CD8-positive, alpha-beta memory T cell (primary cell): Measurements from ENCODE around the gene LMAN1L. TPM values are rescaled to one million over a fixed set of nuclear protein-coding genes. Genes with fewer than 3 reads are reported as not detected.
A peak's percentile ranks its signal among the peaks of the same experiment; 100 is the strongest.

Experiments used
- CTCF ChIA-PET: fragments of 350-600 bp; sonication (Branson Sonifier 250); formaldehyde crosslinking; loops from one replicate; lab custom pipeline; 2021; ENCODE audit warnings: antibody characterized with exemption; lab: Charles Lee
- POLR2A ChIA-PET: fragments of 350-600 bp; sonication (Branson Sonifier 250); formaldehyde crosslinking; loops from one replicate; lab custom pipeline; 2021; ENCODE audit warnings: antibody characterized with exemption; lab: Charles Lee
- DNase-seq, 5 donors: peaks; one replicate each; pipeline versions ENCODE4 v3.0.0 to v3.0.0-alpha.2; 2020 to 2022; ENCODE audit warnings: mixed read lengths in 1 of 5
- H3K27ac ChIP-seq: one replicate; pipeline ENCODE4 v1.7.0; 2013; ENCODE audit warnings: low read depth, mild to moderate bottlenecking, low read length, moderate library complexity
- H3K27me3 ChIP-seq: 2 replicates; pipeline ENCODE4 v1.7.0; 2013; ENCODE audit warnings: low read length, mild to moderate bottlenecking; ENCODE audit not compliant: insufficient read depth, poor library complexity, severe bottlenecking
- H3K36me3 ChIP-seq: 2 replicates; pipeline ENCODE4 v1.7.0; 2013; ENCODE audit warnings: mild to moderate bottlenecking, low read length, moderate library complexity; ENCODE audit not compliant: insufficient read depth
- H3K4me1 ChIP-seq: 2 replicates; pipeline ENCODE4 v1.7.0; 2013; ENCODE audit warnings: mild to moderate bottlenecking, low read length, moderate library complexity; ENCODE audit not compliant: insufficient read depth
- H3K4me3 ChIP-seq: 2 replicates; pipeline ENCODE4 v1.7.0; 2013; ENCODE audit warnings: mild to moderate bottlenecking, low read length
- H3K9me3 ChIP-seq: 2 replicates; pipeline ENCODE4 v1.7.0; 2013; ENCODE audit warnings: mild to moderate bottlenecking, low read length
- H3K27ac Mint-ChIP-seq, 8 donors: one replicate each; pipeline ENCODE4 v1.8.0; 2020 to 2021; ENCODE audit warnings: mixed read lengths in 8 of 8, mild to moderate bottlenecking in 6 of 8, inconsistent platforms in 3 of 8, moderate library complexity in 3 of 8
- H3K27me3 Mint-ChIP-seq, 2 donors: one replicate each; pipeline ENCODE4 v1.8.0; 2020 to 2021; ENCODE audit warnings: mixed read lengths in 2 of 2, mild to moderate bottlenecking in 1 of 2, moderate library complexity in 1 of 2
- H3K36me3 Mint-ChIP-seq, 3 donors: one replicate each; pipeline ENCODE4 v1.8.0; 2020 to 2021; ENCODE audit warnings: mixed read lengths in 3 of 3, inconsistent platforms in 1 of 3, mild to moderate bottlenecking in 1 of 3
- H3K4me1 Mint-ChIP-seq, 3 donors: one replicate each; pipeline ENCODE4 v1.8.0; 2020 to 2021; ENCODE audit warnings: mixed read lengths in 3 of 3, inconsistent platforms in 1 of 3, mild to moderate bottlenecking in 1 of 3
- H3K4me3 Mint-ChIP-seq, 7 donors: one replicate each; pipeline ENCODE4 v1.8.0; 2020 to 2021; ENCODE audit warnings: mixed read lengths in 7 of 7, mild to moderate bottlenecking in 6 of 7, moderate library complexity in 4 of 7, inconsistent platforms in 2 of 7
- H3K9me3 Mint-ChIP-seq, 5 donors: one replicate each; pipeline ENCODE4 v1.8.0; 2020 to 2022; ENCODE audit warnings: mixed read lengths in 5 of 5, mild to moderate bottlenecking in 3 of 5, moderate library complexity in 2 of 5, inconsistent platforms in 1 of 5
- polyA plus RNA-seq: library from polyadenylated mRNA; unstranded; fragments of 300-500 nt; fragmentation: Illumina TruSeq; gene quantifications from one replicate; pipeline ENCODE4 v1.2.3, GENCODE V29; 2021
- total RNA-seq, 2 experiments: library from RNA; stranded (reverse); gene quantifications; one replicate each; pipeline ENCODE4 v1.2.3, GENCODE V29; 2021

Gene LMAN1L
- total and polyA plus RNA-seq, 3 experiments from 2014 or later: 0.27 TPM; not detected in 2

- no peaks in the 10 kb centered on the region for H3K9me3 ChIP-seq
- Mint-ChIP-seq H3K4me3 (no peak overlapping the region), H3K36me3 (peaks cover 0 to 27% (median 2%) of the 10 kb centered on the region in 3 donors), H3K27me3 (peaks cover 2 to 3% of the 10 kb centered on the region in 2 donors), H3K9me3 (no peaks in the 10 kb centered on the region), H3K4me1 (peaks cover 0 to 4% (median 3%) of the 10 kb centered on the region in 3 donors), H3K27ac (peak overlapping the region in 2 of 8 donors; percentile 14 to 22)
- peak in 4 of 5 donors; percentile 16 to 63 (median 26) for DNase-seq
- H3K4me3 ChIP-seq: no peak overlapping the region
- H3K27me3 ChIP-seq: no peaks in the 10 kb centered on the region
- H3K4me1 ChIP-seq: no peaks in the 10 kb centered on the region
- POLR2A ChIA-PET: interaction anchor here (0.5 kb wide), 1 partner anchor 28 kb away, joined by 3 read pairs; no protein-coding TSS in a partner anchor
- no peaks in the 10 kb centered on the region for H3K36me3 ChIP-seq
- CTCF ChIA-PET: interaction anchor here (1.0 to 3.5 kb wide), 9 partner anchors 9 to 75 kb away, joined by 3 to 16 read pairs (median 3); no protein-coding TSS in a partner anchor
- H3K27ac ChIP-seq: no peak overlapping the region
These were observed 22.7 kb downstream of the LMAN1L start for GRCh38 chr15:74835312-74835823.

GRCh38 chr15:74836846-74837245 lies 24.2 kb downstream of the LMAN1L start:
- Histone ChIP-seq H3K27me3 (no peaks in the 10 kb centered on the region), H3K4me1 (peaks cover 11% of the 10 kb centered on the region), H3K9me3 (no peaks in the 10 kb centered on the region), H3K4me3 (no peak overlapping the region), H3K36me3 (no peaks in the 10 kb centered on the region), H3K27ac (no peak overlapping the region)
- H3K9me3 Mint-ChIP-seq: no peaks in the 10 kb centered on the region
- CTCF ChIA-PET: interaction anchor here (0.8 to 3.5 kb wide), 4 partner anchors 8 to 66 kb away, joined by 3 to 16 read pairs (median 6); no protein-coding TSS in a partner anchor
- no peak for DNase-seq
- H3K27me3 Mint-ChIP-seq: no peaks in the 10 kb centered on the region
- peaks cover 0 to 39% (median 2%) of the 10 kb centered on the region in 3 donors for H3K36me3 Mint-ChIP-seq
- POLR2A ChIA-PET: no interaction called here
- no peak overlapping the region for H3K4me3 Mint-ChIP-seq
- H3K27ac Mint-ChIP-seq: peak overlapping the region in 1 of 8 donors; percentile 97
- peaks cover 14 to 17% (median 16%) of the 10 kb centered on the region in 3 donors for H3K4me1 Mint-ChIP-seq

- peaks cover 0 to 41% (median 2%) of the 10 kb centered on the region in 3 donors for H3K36me3 Mint-ChIP-seq
- CTCF ChIA-PET: interaction anchor here (1.6 to 3.5 kb wide), 2 partner anchors 64 to 66 kb away, joined by 7 to 16 read pairs; no protein-coding TSS in a partner anchor
- Histone ChIP-seq H3K27ac (no peak overlapping the region), H3K27me3 (no peaks in the 10 kb centered on the region), H3K4me1 (peaks cover 18% of the 10 kb centered on the region), H3K36me3 (no peaks in the 10 kb centered on the region), H3K4me3 (no peak overlapping the region), H3K9me3 (no peaks in the 10 kb centered on the region)
- H3K4me1 Mint-ChIP-seq: peaks cover 22 to 25% (median 23%) of the 10 kb centered on the region in 3 donors
- H3K4me3 Mint-ChIP-seq: peak overlapping the region in 1 of 7 donors; percentile 77
- no peaks in the 10 kb centered on the region for H3K9me3 Mint-ChIP-seq
- DNase-seq: no peak
- no peaks in the 10 kb centered on the region for H3K27me3 Mint-ChIP-seq
- POLR2A ChIA-PET: interaction anchor here (0.6 kb wide), 2 partner anchors 44 to 56 kb away, joined by 3 to 7 read pairs; no protein-coding TSS in a partner anchor
- H3K27ac Mint-ChIP-seq: peak overlapping the region in 2 of 8 donors; percentile 17 to 88
These were observed 25.0 kb downstream of the LMAN1L start for GRCh38 chr15:74837482-74838136.

GRCh38 chr15:74838137-74838516 lies 25.5 kb downstream of the LMAN1L start:
- Mint-ChIP-seq H3K4me3 (no peak overlapping the region), H3K36me3 (peaks cover 0 to 42% (median 2%) of the 10 kb centered on the region in 3 donors), H3K4me1 (peaks cover 22 to 29% (median 24%) of the 10 kb centered on the region in 3 donors), H3K27ac (no peak overlapping the region), H3K9me3 (no peaks in the 10 kb centered on the region), H3K27me3 (no peaks in the 10 kb centered on the region)
- Histone ChIP-seq H3K4me3 (no peak overlapping the region), H3K4me1 (peaks cover 19% of the 10 kb centered on the region), H3K9me3 (no peaks in the 10 kb centered on the region), H3K27me3 (no peaks in the 10 kb centered on the region), H3K27ac (no peak overlapping the region), H3K36me3 (no peaks in the 10 kb centered on the region)
- ChIA-PET POLR2A (no interaction called here), CTCF (interaction anchor here (1.0 to 3.5 kb wide), 4 partner anchors 9 to 67 kb away, joined by 3 to 16 read pairs (median 6); no protein-coding TSS in a partner anchor)
- no peak for DNase-seq

- peaks cover 0 to 42% (median 2%) of the 10 kb centered on the region in 3 donors for H3K36me3 Mint-ChIP-seq
- no peak overlapping the region for H3K27ac ChIP-seq
- POLR2A ChIA-PET: no interaction called here
- DNase-seq: no peak
- H3K4me1 Mint-ChIP-seq: peaks cover 27 to 37% (median 28%) of the 10 kb centered on the region in 3 donors
- no peaks in the 10 kb centered on the region for H3K9me3 Mint-ChIP-seq
- CTCF ChIA-PET: interaction anchor here (1.0 to 1.7 kb wide), 3 partner anchors 10 to 68 kb away, joined by 3 to 7 read pairs (median 4); no protein-coding TSS in a partner anchor
- no peak overlapping the region for H3K4me3 ChIP-seq
- H3K27me3 ChIP-seq: no peaks in the 10 kb centered on the region
- H3K27me3 Mint-ChIP-seq: no peaks in the 10 kb centered on the region
- H3K4me1 ChIP-seq: peaks cover 26% of the 10 kb centered on the region
- H3K4me3 Mint-ChIP-seq: no peak overlapping the region
- no peaks in the 10 kb centered on the region for H3K9me3 ChIP-seq
- H3K27ac Mint-ChIP-seq: peak overlapping the region in 1 of 8 donors; percentile 72
- no peaks in the 10 kb centered on the region for H3K36me3 ChIP-seq
These were observed 26.3 kb downstream of the LMAN1L start for GRCh38 chr15:74838746-74839525.

GRCh38 chr15:74839526-74840395 lies 27.1 kb downstream of the LMAN1L start:
- ChIA-PET POLR2A (no interaction called here), CTCF (interaction anchor here (1.2 to 1.7 kb wide), 3 partner anchors 12 to 62 kb away, joined by 4 to 5 read pairs (median 5); no protein-coding TSS in a partner anchor)
- H3K36me3 ChIP-seq: no peaks in the 10 kb centered on the region
- Mint-ChIP-seq H3K4me1 (peaks cover 33 to 45% (median 35%) of the 10 kb centered on the region in 3 donors), H3K27ac (peak overlapping the region in 2 of 8 donors; percentile 12 to 24), H3K4me3 (peak overlapping the region in 2 of 7 donors; percentile 15 to 39), H3K9me3 (no peaks in the 10 kb centered on the region), H3K36me3 (peaks cover 0 to 42% (median 2%) of the 10 kb centered on the region in 3 donors), H3K27me3 (no peaks in the 10 kb centered on the region)
- DNase-seq: no peak
- no peak overlapping the region for H3K4me3 ChIP-seq
- no peaks in the 10 kb centered on the region for H3K9me3 ChIP-seq
- H3K27ac ChIP-seq: no peak overlapping the region
- H3K4me1 ChIP-seq: peaks cover 34% of the 10 kb centered on the region
- no peaks in the 10 kb centered on the region for H3K27me3 ChIP-seq
